ENCODE data around the gene CCBE1.

- TF ChIP-seq POLR2AphosphoS5 (IDR thresholded peaks at IDR 0.05; ENCODE audit: low read depth, low read length) (no peak), POLR2A (IDR thresholded peaks at IDR 0.05; ENCODE audit: low read depth, low read length) (no peak)
Observed at GRCh38 chr18:59540780-59541179, 156.4 kb downstream of the CCBE1 start.

Measured in GM12892 (cell line).